ENCODE results near the gene MORC4. TPM values are rescaled to one million over a fixed set of nuclear protein-coding genes. Genes with fewer than 3 reads are reported as not detected.

MORC4 gene
- total and polyA plus RNA-seq, 8 donors = 1.3 to 33.8 (median 6.6) TPM

DNA sequence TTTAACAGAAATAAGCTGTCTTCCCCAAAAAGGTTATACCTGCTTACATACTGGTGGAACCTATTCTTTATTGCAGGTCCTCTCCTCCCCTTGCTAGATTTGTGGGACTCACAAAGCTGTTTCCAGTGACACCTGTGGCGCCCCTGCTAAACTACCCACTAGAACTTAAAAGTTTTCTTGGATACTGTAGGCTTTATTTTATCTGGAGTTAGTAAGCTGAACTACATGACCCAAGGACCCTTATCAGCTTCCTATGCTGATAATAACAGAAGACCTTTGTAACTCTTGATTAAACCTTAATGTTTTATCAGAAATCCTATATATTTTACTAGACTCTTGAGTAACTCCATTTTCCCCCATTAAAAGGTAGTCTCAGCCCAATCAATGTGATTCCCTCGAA is 47.5 kb downstream of the MORC4 start:
- Histone ChIP-seq H3K36me3 (peaks cover 0 to 18% (median 14%) of the 10 kb centered on the region in 4 donors), H3K27me3 (no peaks in the 10 kb centered on the region), H3K9me3 (no peaks in the 10 kb centered on the region), H3K4me1 (peaks cover 0 to 4% (median 0%) of the 10 kb centered on the region in 4 donors), H3K4me3 (no peak overlapping the region), H3K27ac (no peak overlapping the region)
- 48 to 92% (median 57%) methylated on average over 2 of the region's 2 CpGs for WGBS, 5 donors
- no peak for TF ChIP-seq CTCF (IDR thresholded peaks at IDR 0.05)
- TF ChIP-seq EP300 (IDR thresholded peaks at IDR 0.05) = no peak
- TF ChIP-seq POLR2A (IDR thresholded peaks at IDR 0.05) = no peak
- TF ChIP-seq POLR2AphosphoS5 (IDR thresholded peaks at IDR 0.05) = no peak
- DNase-seq = no peak
- intact Hi-C loops (cut with DNase I; ENCODE audit: low total_unique reads) = no loop called here

GRCh38 chrX:106952089-106952488 is 47.9 kb downstream of the MORC4 start:
- TF ChIP-seq POLR2A (IDR thresholded peaks at IDR 0.05) (no peak), EP300 (IDR thresholded peaks at IDR 0.05) (no peak), CTCF (IDR thresholded peaks at IDR 0.05) (no peak), POLR2AphosphoS5 (IDR thresholded peaks at IDR 0.05) (no peak)
- Histone ChIP-seq H3K27me3 (no peaks in the 10 kb centered on the region), H3K36me3 (peaks cover 0 to 18% (median 14%) of the 10 kb centered on the region in 4 donors), H3K4me3 (no peak overlapping the region), H3K4me1 (peaks cover 0 to 4% (median 0%) of the 10 kb centered on the region in 4 donors), H3K9me3 (no peaks in the 10 kb centered on the region), H3K27ac (no peak overlapping the region)
- intact Hi-C loops (cut with DNase I; ENCODE audit: low total_unique reads) = no loop called here
- WGBS, 5 donors = 70 to 98% (median 84%) methylated on average over 3 of the region's 3 CpGs
- no peak for DNase-seq

GRCh38 chrX:106951230-106951629 is 48.8 kb downstream of the MORC4 start:
- Histone ChIP-seq H3K9me3 (no peaks in the 10 kb centered on the region), H3K4me1 (peaks cover 0 to 4% (median 0%) of the 10 kb centered on the region in 4 donors), H3K27ac (no peak overlapping the region), H3K27me3 (no peaks in the 10 kb centered on the region), H3K36me3 (peaks cover 0 to 16% (median 12%) of the 10 kb centered on the region in 4 donors), H3K4me3 (no peak overlapping the region)
- DNase-seq = no peak
- WGBS, 5 donors = 87 to 98% (median 96%) methylated on average over 6 of the region's 6 CpGs
- intact Hi-C loops (cut with DNase I; ENCODE audit: low total_unique reads) = no loop called here
- no peak for TF ChIP-seq POLR2A (IDR thresholded peaks at IDR 0.05)
- no peak for TF ChIP-seq EP300 (IDR thresholded peaks at IDR 0.05)

DNA sequence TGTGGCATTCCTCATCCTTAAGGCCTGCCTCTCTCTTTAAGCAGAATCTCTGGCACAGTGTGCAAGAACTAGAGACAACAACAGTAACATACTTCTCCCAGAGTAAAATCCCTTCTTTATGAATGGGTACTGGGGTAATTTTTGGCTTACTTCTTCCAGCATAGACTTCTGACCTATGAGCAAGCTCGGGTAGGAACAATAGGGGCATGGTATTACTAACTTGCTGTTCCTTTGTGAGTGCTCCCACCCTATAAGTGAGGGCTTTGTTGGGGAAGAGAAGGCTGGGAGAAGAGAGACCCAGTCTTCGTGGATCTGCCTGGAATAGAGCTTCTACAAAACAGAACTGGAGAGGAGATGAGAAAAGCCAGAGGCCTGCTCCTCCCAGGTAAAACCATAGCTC is 49.6 kb downstream of the MORC4 start:
- intact Hi-C loops (cut with DNase I; ENCODE audit: low total_unique reads) = no loop called here
- Histone ChIP-seq H3K4me1 (peaks cover 0 to 4% (median 0%) of the 10 kb centered on the region in 4 donors), H3K9me3 (no peaks in the 10 kb centered on the region), H3K4me3 (no peak overlapping the region), H3K27ac (no peak overlapping the region), H3K27me3 (no peaks in the 10 kb centered on the region), H3K36me3 (peaks cover 0 to 13% (median 7%) of the 10 kb centered on the region in 4 donors)
- no peak for DNase-seq
- WGBS, 5 donors = 57 to 90% (median 68%) methylated on average over 2 of the region's 2 CpGs
- TF ChIP-seq POLR2A (IDR thresholded peaks at IDR 0.05) = no peak
- TF ChIP-seq POLR2AphosphoS5 (IDR thresholded peaks at IDR 0.05) = no peak
- TF ChIP-seq EP300 (IDR thresholded peaks at IDR 0.05) = no peak
- TF ChIP-seq CTCF (IDR thresholded peaks at IDR 0.05) = no peak

DNA sequence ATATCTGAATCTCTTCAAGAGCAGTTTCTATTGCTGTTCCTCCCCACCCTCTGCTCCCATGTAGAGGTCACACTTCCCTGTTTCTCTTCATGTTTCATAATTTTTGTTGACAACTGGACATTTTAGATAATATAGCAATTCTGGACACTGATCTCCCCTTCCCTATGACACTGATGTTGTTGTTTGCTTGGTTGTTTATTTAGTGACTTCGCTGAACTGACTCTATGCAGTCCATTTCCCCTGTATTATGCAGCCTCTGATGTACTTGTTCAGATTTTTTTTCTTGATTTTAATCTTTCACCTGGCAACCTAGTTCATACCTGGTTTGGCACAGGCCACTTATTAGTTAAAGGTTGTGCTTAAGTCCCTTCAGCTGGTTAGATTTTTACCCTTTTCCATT is 50.6 kb downstream of the MORC4 start:
- H3K4me1 ChIP-seq = peaks cover 0 to 4% (median 0%) of the 10 kb centered on the region in 4 donors
- intact Hi-C loops (cut with DNase I; ENCODE audit: low total_unique reads) = no loop called here
- H3K27ac ChIP-seq = no peak overlapping the region
- no peaks in the 10 kb centered on the region for H3K27me3 ChIP-seq
- no peaks in the 10 kb centered on the region for H3K9me3 ChIP-seq
- TF ChIP-seq POLR2A (IDR thresholded peaks at IDR 0.05) (no peak), POLR2AphosphoS5 (IDR thresholded peaks at IDR 0.05) (no peak), CTCF (IDR thresholded peaks at IDR 0.05) (no peak), EP300 (IDR thresholded peaks at IDR 0.05) (no peak)
- H3K4me3 ChIP-seq = no peak overlapping the region
- peaks cover 0 to 9% (median 7%) of the 10 kb centered on the region in 4 donors for H3K36me3 ChIP-seq
- DNase-seq = no peak
- WGBS, 5 donors = 68 to 100% (median 89%) methylated on average over 1 of the region's 1 CpG
